TTC549 (cell line): ENCODE data around the gene MYO1E.
"Not testable (repeated sequence)": the region's sequence is repeated elsewhere in the genome, so short reads cannot be mapped to it uniquely, and the experiment has no call there.

Experiments
- FAIRE-seq: peaks from 2 replicates; lab custom pipeline; 2012; peaks lifted over from hg19 to GRCh38; lab: Jason Lieb, UNC

MYO1E gene

DNA sequence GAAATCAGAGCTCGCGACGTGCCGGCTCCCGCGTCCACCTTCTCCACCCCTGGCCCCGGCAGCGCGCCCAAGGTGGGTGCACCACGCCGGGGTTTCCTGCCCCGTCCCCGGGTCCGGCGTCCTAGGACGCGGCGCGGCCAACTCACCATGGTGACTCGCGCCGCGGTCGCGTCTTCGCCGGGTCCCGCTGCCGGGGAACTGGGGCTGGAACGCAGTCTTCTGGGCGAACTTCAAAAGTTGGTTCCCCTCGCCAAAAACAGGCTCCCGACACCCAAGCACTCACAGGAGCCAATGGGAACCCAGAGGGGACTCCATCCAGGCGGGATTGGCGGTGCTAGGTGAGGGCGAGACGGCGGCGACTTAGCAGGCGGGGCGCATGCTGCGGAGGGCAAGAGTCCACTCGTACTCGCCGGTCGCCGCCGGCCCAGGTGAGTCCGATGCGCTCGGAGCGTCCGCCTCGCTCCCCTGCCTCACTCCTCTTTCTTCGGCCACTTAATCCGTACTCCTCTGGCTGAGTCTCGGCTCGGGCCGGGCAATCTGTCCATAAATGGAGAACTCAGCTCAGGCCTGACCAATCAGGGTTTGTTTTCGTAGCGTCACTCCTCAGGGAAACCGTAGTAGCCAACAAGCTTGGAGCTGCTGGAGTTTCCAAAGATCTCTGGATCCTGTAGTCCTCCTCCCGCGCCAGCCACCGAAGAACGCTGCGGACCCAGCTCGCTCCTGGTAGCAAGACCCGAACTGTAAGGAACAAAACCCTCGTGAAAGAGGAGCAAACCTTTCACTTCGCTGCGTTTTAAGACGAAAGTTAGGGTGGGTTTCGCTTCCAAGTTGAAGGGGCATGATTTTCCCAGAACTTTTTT lies at the start of gene MYO1E:
Gene MYO1E, minus strand, starts transcription at position 520 of the 860 bp plus-strand sequence. Its CDS starts 371 bp downstream, at position 149.
- FAIRE-seq = peak; percentile 84

DNA sequence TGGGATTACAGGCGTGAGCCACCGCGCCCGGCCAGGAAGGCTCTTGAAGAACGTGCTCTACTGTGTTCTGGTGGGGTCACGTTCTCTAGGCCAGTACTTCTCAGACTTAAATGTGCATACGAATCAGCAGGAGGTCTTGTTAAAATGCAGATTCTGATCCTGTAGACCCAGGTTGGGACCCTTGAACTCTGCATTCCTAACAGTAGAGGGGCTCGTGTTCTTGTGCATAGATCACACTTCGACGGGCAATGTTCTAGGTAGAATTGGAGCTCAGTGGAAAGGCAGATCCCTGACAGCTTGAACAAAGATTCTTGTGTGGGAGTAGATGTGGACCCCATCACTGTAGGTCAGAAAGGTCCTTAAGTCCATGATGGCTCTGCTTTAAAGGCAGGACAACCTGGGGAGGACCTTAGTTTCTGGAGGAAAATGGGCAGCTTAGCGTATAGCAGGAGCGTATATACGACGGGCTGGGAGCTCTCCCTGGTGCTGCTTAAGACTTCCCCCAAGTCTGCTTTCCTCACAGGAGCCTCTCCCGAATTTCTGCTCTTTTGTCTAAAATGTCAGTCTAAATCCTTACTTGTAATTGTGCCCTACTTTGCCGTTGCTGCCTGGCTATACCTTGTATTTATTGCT lies 48.4 kb upstream of the MYO1E start:
- no peak for FAIRE-seq

DNA sequence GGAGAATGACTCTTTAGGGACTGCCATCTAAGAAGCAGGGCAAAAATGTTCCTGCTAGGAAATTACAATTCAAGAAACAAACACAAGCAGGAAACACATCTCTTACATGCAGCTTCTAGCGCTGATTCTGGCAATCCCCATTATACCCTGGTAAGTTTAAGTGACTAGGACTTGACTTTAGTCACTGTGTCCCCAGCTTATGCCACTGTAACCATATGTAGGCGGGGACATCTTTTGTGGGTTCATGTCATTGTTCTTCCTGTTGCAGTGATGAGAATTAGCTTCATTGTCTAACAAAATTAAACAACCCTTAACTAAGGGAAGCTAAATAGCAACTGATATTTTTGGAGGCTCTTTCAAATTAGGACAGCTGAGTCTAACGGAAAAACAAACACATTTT lies 47.4 kb upstream of the MYO1E start:
- FAIRE-seq = no peak

DNA sequence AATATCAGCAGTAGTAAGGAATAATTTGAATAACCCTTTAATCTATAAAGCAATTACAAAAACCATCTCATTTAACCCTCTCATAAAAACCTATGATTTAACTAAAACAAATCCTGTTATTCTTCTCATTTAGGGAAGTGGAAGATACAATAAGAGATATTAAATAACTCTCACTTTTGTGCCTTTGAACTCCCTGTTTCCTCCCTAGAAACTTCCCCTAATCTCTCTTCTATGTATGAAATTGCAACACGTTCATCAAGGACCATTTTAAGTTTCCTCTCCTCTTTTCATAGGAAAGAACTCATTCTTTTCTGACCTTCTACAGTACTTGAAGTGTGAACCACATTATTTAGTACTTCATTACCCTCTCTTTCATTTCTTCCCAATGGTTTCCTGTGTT lies 46.5 kb upstream of the MYO1E start:
- FAIRE-seq = no peak

DNA sequence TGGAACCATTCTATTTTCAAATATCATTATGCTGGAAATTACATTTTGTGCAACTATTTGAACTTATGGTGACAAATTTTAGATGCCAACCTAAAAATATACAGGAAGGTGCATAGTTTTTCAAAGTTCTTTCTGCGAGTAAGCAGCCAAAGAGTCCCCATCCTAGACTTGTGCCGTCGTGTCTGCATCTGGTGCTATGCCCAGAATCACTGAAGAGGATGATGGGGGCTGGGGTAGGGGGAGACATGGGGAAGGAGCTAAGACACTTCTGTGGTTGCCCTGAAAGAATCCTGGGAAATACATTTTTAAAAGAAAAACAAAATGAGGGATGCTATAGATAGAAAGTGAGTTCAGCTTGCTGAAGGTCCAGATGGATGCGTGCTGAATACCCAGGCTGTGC lies 44.1 kb upstream of the MYO1E start:
- no peak for FAIRE-seq

DNA sequence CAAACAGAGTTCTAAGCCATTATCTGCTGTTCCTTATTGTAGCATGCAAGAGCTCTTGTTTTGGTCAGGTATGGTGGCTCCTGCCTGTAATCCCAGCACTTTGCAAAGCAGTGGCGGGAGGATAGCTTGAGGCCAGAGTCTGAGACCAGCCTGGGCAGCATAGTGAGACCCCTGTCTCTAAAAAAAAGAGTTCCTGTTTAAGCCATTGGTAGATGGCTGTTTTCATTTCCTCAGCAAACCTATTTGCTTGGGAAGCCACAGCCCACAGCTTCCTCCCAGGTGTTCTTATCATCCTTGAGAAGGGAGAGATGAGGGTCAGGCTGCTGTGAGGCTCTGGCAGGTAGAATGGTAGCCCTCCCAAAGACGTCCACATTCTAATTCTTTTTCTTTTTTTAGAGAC lies 40.9 kb upstream of the MYO1E start:
- no peak for FAIRE-seq

DNA sequence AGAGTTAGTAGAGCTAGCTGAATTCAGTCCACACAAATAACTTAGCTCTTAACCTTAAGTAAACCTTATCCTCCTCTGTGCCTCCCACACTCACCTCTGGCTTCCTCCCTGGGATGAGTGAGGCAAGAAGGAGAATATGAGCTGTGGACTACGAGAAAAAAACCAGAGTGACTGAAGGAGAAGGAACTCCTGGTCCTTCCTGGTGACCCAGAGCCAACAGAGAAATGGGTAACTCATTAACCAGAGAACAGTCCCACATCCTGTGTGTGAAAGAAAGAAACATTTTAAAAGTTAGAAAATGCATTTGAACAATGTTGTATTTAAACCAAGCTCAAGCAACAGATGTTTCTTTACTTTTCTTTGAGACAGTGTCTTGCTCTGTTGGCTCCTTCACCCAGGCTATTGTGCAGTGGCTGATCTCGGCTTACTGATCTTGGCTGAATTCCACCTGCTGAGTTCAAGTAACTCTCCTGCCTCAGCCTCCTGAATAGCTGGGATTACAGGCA lies 37.8 kb upstream of the MYO1E start:
- FAIRE-seq = no peak

DNA sequence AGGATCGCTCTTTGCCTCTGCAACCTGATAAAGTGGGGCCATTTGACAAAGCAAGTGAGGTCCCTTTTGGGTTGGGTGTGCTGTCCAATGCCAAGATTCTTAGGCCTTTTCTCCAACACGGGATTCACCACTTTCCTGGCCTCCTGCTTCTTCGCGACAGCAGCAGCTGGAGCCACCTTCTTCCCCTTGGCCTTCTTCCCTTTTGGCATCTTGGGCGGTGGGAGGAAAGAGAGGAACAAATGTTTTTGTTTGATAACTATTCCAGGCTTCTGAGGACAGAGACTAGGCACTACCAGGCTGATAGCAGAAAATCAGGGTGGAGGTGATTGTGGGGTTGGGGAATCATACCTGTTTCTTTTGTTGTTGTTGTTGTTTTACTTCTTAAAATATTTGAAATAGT lies 35.3 kb upstream of the MYO1E start:
- FAIRE-seq = no peak

DNA sequence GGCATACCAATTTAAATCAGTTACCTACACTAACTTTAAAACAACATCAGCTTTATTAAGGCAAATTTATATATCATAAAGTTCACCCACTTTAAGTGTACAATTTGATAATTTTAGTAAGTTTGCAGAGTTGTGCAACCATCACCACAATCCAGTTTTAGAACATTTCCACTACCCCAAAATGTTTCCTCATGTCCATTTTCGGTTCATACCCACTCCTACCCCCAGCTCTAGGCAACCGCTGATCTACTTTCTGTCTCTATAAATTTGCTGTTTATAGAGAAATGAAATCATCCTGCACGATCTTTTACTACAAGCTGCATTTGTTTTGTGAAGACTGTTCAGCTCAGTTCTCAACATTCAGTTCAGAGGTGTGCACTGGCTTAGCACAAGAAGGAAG lies 33.8 kb upstream of the MYO1E start:
- no peak for FAIRE-seq

DNA sequence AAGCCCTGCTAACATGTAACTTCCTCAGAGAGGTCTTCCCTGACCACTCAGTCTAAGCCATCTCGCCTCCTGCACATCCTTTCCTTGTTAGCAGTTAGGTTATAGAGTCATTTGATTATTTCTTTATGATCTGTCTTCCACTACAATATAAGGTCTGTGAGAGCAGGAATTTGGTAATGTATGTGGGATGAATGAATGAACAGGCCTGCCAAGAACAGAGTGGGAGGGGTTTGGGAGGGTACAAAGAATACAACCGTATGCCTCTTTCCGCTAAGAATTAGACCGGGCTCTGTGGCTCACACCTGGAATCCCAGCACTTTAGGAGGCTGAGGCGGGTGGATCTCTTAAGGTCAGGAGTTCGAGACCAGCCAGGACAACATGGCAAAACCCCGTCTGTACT lies 32.4 kb upstream of the MYO1E start:
- no peak for FAIRE-seq

DNA sequence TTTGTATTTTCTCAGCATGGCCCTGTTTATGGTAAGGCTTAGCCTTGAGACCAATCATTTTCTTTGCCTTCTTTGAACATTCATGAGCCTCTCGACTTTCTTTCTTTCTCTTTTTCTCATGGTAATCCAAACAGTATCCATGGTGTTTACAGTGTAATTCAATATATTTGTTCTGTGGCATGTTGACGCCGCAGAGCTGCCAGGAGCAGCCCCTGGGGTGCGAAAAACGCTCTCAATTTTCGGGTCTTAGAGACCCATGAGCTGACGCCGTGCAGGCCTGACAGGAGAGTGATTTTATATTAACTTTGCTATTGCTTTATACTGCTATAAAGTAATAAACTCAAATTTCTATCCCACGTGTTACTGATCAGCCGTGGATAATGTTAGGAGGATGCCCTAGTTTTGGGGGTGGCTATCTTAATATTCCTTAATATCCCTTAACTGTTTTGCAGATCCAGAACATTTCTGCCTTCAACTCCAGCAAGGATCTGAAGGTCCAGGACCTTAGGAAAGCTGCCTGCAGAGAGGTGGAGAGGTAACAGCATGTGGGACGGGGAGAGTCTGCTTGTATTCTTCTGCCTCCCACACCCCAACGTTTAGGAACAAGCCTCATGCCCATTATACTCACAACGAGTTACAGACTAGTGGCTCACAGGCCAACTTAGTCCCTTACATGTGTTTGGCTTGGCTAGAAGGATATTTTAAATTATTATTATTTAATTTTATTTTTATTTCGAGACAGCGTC lies 29.3 kb upstream of the MYO1E start:
- no peak for FAIRE-seq

DNA sequence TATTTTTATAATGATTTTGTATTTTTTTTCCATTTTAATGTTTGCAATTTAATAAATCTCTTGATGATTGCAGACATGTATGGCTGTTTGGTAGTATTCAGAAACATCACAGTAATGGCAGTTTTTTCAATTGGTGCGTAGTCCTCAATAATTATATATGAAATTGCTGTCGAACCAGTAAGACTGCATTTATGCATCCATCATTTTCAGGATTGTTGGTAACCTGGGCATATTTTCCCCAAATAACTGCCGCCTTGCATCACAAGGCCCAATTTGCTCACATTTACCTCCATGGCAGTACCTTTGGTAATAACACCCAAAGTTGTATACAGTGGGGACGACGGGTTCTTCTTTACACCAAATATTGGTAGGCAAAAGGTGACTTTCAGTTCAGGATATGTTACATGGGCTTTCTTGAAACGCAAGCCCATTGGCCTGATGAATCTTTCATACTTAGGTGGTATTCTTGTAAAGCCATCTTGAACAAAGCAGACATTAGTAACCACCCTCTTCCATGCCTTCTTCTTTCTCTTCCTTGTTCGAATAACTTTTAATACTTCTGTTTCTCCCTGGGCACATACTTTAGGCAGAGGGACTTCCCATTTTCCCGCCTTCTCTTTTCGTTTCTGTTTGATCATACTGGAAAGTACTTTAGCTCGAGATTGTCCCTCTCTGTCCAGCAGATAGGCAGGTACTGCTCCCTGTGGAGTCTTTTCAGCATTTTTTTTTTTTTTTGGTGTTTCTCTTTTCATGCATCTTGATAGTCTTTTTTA lies 28.6 kb upstream of the MYO1E start:
- not testable (repeated sequence) for FAIRE-seq

DNA sequence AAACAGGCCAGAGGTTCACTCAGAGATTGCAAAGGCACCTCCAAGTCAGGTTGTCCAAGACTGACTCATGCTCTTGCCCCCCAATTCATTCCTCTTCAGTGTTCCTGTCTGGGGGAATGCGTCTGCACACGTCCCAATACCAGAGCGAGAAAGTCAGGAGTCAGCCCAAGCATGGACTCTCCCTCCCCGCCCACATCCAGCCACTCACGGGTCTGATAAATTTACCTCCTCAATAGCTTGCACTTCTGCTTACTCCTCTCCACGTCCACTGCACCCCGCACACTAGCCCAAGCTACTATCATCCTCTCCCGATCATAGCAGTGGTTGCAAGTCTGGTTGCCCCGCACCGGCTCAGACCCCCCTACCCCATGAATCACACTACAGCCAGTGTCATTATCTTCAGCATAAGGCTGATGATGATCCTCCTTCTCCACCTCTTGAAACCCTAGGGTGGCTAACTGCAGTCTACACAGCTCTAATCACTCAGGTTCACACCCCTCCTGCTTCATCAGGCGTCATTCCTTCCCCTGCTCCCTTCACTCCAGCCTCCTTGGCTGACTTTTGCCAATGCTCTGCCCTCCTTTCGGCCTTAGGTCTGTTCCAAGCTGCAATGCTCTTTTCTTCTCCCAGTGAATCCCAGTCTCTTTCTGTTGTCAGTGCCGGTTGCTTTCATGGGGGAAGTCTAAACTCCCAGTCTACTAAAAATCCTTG lies 27.6 kb upstream of the MYO1E start:
- no peak for FAIRE-seq

DNA sequence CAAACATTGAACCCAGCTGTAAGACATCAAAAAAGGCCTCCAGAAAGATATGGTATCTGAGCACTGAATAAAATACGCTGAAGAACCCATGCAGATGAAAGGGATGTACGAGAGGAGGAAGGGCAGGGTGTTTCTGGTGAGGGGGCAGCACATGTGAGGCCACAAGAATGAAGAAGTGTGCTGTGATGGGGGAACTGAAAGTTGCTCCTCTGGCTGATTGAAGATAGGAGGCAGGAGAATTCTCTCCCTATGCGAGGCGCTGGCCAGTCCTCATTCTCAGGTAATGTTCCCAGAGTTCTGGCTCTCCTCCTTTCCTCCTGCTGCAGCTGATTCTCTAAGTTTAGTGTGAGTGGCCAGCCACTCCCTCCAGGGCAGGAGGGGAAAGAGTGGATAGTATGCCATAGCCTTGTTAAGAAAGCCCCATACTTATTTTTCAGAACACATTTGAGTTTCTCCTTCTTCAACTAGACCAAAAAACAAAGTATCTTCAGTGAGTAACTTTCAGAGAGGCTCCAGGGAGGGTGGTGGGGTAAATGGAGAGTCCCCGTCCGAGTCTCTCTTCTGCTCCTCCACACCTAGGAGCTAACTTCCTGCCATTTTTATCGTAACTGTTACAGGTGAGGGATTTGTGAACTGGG lies 26.9 kb upstream of the MYO1E start:
- no peak for FAIRE-seq

DNA sequence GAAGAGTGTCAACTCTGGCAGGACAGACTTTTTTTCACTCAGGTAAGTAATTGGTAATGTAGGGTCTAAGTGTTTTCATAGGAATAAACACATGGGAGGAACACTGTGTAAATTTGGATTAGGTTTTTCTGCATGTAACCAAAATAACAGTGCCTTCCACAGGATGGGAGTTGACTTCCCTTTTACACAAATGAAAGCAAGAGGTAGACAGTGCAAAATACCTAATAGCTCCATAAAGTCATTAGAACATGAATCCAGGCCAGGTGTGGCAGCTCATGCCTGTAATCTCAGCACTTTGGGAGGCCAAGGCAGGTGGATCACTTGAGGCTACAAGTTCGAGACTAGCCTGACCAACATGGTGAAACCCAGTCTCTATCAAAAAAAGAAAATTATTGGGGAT lies 25.5 kb upstream of the MYO1E start:
- FAIRE-seq = no peak

DNA sequence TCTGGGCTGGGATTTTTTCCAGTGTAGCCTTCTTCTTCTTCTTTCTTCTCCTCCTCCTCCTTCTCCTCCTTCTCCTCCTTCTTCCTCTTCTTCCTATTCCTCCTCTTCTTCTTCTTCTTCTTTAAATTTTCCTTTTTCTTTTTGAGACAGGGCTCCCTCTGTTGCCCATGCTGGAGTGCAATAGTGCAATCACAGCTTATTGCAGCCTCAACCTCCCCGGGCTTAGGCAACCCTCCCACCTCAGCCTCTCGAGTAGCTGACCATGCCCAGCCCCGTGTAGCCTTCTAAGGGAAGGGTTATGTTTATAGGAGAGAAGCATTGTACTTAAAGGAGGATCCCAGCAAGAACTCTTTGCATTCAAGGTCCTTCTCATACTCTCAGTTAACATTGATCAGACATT lies 24.0 kb upstream of the MYO1E start:
- FAIRE-seq = no peak

DNA sequence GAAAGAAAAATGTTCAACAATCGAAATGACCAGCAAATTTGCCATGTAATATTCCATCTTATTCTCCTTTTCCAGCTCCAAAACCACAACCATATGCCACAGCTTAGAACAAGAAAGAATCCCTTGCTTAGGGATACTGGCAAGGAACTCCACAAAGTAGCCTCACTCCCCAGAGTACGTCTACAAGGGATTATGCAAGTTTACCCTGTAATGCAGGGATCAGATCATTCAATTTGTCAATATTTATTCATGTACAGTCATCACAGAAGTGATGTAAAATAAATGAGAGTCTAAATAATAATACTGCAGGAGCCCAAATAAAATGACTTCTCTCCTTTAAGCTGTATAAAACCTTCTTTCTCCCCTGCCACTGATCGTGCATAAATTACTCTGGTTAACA lies 23.5 kb upstream of the MYO1E start:
- no peak for FAIRE-seq

DNA sequence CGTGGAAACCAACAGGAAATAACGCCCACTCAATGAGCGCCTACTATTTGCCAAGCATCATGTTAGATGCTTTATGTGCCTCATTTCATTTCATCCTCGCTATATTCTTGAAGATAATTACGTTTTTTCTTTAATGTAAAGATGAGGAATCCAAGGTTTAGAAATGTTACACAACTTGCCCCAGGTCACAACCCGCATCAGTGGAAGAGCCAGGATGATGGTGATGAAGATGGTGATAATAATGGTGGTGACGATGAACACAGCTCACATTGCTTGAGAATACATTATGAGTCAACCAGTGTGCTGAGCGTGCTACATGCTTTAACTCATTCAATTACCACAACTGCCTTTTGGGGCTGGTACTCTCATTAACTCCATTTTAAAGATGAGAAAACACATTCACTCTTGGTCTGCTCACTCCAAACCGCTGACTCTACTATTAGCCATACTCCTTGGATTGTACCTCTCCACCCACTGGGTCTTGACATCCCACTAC lies 21.5 kb upstream of the MYO1E start:
- no peak for FAIRE-seq

DNA sequence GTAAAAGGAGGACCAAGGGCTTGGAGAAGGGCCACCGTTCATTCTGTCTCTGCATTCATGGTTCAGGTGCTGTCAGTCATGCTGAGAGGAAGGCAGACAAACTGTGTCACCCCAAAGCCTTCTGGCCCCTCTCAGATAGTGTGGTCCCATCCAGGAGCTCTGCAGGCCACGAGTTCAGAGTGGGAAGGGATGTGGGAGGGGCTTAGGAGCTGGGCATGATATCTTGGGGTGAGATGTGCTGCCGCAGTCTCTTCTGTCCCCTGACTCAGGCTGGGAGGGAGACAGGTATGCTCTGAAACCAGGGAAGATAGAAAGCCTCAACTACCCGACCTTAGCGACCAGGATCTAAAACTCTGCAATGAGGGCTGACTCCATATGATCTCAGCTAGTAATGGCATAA lies 19.6 kb upstream of the MYO1E start:
- FAIRE-seq = no peak

DNA sequence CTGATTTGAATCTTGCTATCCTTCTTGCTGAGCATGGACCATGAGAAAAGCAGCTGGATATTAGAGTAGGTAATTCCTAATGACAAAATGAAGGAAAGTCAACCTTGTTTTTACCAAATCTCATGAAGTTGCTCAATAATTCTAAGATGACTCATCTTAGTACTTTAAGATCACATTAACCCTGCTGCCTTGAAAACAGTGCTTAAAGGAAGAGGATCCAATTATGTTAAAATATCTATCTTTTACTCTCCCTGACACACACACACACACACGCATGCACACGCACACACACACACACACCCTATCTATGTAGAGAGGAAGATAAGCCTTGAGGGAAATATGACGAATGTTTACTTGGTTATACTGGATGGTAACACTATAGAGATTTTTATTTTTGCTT lies 16.0 kb upstream of the MYO1E start:
- no peak for FAIRE-seq
